Activated T-cell treated with anti-CD3 and anti-CD28 coated beads, Interleukin-2, amount 50 U/mL, for 1 hour (primary cell): ENCODE results near the gene RUSF1.
A peak's percentile ranks its signal among the peaks of the same experiment; 100 is the strongest.
"Not testable (repeated sequence)": the region's sequence is repeated elsewhere in the genome, so short reads cannot be mapped to it uniquely, and the experiment has no call there.

Experiments
- DNase-seq: peaks from one replicate; pipeline ENCODE4 v3.0.0-alpha.2; 2020

The RUSF1 gene

GRCh38 chr16:31507929-31508705 is at the start of gene RUSF1:
RUSF1 (minus strand) TSS chr16:31508391; CDS start chr16:31508373, 18 bp downstream.
- DNase-seq = peak; percentile 80

DNA sequence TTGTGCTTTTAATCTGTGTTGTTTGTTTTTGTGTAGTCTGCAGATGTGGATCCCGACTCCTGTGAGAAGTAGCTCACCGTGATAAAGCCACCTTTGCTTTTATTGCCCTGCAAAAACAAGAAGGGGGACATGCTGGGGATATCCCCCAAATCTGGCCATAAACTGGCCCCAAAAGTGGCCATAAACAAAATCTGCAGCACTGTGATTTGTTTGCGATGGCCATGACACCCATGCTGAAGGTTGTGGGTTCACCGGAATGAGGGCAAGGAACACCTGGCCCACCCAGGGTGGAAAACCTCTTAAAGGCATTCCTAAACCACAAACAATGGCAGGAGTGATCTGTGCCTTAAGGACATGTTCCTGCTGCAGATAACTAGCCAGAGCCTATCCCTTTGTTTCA is 34.6 kb upstream of the RUSF1 start:
- no peak for DNase-seq

GRCh38 chr16:31539762-31540161 is 31.6 kb upstream of the RUSF1 start:
- not testable (repeated sequence) for DNase-seq

- not testable (repeated sequence) for DNase-seq
These were observed 30.0 kb upstream of the RUSF1 start for GRCh38 chr16:31538243-31538598.

DNA sequence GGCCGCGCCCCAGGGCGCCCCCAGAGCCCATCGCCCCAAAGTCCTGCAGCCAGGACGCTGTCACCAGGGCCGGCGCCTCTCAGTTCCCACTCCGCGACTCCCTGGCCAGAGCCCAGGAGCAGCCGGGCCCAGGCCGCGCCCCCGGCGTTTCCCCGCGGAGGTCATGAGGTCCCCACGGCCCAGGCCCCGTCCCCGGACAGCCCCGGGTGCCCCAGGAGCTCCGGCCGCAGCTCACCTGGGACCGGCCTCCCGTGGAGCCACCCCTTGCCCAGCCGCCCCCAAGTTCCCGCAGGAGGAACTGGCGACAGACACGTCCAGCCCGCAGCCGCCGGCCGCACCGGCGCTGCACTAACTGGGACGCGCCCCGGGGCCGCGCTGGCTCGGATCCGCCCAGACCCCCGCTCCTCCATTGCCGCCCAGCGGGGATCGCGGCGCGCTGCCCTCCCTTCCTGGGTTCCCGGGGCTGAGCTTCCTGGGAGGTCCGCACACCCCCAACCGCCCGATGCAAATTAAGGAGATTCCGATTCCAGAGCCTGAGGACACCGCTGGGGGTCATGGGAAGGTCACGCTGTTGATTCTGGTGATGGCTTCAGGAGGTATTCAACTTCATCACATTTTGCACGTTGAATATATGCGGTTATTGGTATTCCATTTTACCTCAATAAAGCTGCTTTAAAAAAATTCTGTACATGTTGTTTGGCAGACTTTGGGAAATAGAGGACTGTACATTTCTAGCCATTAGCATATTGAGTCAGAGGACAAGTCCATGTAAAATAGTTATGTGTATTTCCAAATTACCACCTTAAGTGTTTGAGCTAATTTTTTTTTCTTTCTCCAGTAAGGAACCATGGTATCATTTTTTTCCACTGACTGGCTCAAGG is 29.4 kb upstream of the RUSF1 start:
- DNase-seq = no peak

DNA sequence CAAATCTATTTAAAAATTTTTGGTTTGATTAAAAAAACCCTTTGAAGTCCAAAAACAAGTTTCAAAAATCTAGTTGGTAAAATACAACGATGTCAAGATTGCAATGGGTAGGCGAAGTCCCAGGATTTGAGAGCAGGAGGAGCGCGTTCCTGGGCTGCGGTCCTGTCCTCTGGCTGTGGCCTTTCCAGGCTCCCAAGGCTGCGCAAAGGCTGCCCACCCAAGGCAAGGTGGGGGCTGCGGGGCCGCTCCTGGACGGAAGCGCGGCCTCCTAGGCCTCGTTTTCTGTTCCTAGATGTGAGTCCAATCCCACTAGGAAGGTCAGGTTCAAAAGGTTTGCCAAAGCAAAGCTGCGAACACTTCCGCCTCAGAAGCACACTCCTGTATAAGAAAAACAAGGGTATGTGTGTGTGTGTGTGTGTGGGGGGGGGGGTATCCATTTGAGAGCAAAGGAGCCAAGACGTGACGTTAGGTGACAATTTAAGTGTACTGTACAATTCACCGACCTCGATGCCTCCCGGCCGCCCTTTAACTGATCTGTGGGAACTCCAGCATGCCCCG is 28.7 kb upstream of the RUSF1 start:
- no peak for DNase-seq

GRCh38 chr16:31535737-31536136 is 27.5 kb upstream of the RUSF1 start:
- no peak for DNase-seq

- DNase-seq = no peak
These were observed 24.7 kb upstream of the RUSF1 start for GRCh38 chr16:31532896-31533295.

DNA sequence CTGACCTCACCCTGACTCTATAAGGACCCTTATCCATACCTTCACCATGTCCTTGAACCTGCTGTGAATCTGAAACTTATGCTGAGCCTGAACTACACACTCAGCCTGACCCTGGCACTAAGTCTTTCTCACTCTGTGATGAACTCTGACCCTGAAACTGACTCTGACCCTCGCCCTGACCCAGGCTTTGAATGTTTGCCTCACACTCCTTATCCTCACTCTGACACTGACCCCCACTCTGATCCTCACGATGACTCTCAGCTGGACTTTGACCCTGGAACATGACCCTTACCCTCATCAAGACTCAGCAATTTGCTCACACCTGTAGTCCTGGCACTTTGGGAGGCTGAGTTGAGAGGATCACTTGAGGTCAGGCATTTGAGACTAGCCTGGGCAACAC is 23.9 kb upstream of the RUSF1 start:
- DNase-seq = no peak

GRCh38 chr16:31531096-31531495 is 22.9 kb upstream of the RUSF1 start:
- no peak for DNase-seq

DNA sequence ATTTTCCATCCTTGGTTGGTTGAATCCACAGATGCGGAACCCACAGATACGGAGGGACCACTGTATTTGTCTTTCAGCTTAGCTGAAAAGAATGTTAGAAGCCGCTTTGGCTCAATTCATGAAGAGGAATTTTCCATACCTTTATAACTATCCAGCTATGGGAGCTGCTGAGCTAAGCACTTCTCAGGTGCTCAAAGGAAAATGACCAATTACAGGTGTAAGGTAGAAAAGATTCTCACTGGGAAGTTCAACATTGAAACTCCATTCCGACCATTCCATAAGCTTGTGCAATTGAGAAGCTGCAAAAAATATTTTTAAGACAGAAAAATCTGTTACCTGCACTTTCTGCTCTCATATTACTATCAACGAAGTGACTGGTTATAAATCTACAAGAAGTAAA is 22.2 kb upstream of the RUSF1 start:
- no peak for DNase-seq

- DNase-seq = no peak
These were observed 21.7 kb upstream of the RUSF1 start for GRCh38 chr16:31529937-31530312.

DNA sequence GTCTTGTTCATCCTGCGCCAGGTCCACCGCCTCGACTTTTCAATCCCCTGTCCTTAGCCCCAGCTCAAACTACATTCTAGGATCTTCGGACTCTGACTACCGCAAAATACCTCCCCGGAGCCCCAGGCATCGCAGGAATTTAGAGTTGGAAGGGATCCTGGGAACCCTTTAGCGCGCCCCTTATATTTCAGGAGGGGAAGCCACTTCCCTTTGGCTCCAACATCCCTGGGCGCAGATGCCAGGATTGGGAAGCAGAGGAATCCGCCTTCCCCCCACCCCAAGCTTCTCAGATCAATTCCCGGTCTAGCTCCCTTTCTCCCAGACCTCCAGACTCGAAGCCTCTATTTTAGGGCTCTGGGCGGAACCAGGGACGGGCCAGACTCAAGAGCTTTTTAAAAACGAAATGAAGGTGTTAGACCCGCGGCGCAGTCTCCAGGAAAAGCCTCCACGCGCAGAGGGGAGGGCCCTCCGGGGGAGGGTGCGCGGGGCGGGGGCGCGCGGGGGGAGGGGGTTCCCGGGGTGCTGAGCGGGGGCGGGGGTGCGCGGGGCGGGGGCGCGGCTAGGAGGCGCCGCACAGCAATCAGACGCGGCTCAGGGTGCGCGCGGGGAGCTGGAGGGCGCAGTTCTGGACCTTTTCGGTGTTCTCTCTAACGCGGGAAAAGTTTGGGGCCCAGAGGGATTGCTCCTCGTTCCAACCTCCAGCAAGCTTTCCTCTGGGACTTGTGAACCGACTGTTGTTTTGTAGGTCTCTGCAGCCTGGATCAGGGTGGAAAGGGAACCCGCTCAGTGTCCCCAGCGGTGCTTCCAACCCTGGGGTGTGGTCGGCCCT is 21.1 kb upstream of the RUSF1 start:
- DNase-seq = no peak

DNA sequence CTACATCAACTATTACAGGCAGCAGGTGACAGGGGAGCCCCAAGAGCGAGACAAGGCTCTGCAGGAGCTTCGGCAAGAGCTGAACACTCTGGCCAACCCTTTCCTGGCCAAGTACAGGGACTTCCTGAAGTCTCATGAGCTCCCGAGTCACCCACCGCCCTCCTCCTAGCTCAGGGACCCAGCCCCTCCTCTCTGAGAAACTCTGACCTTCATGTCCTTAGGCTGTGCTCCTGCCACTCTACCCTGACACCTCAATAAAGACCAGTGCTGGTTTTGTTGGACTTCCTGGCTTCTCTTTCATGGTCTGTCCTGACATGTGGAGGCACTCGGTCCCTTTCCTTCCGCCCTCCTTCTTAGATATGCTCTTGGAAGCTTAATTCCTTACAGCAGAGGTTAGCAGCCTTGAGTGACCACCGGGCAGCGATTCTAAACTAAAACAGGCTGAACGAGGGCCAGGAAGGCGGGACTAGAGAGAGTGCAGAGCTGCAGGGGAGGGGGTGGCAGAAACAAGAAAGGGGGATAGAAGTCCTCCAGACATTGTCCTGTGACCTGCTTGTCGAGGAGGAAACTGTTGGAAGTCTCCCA is 20.4 kb upstream of the RUSF1 start:
- no peak for DNase-seq

GRCh38 chr16:31527734-31528274 is 19.6 kb upstream of the RUSF1 start, which contains the start of gene AHSP:
AHSP (plus strand) TSS chr16:31527900; CDS start chr16:31528140, 240 bp downstream.
- DNase-seq = no peak

GRCh38 chr16:31525113-31525512 is 16.9 kb upstream of the RUSF1 start:
- no peak for DNase-seq

DNA sequence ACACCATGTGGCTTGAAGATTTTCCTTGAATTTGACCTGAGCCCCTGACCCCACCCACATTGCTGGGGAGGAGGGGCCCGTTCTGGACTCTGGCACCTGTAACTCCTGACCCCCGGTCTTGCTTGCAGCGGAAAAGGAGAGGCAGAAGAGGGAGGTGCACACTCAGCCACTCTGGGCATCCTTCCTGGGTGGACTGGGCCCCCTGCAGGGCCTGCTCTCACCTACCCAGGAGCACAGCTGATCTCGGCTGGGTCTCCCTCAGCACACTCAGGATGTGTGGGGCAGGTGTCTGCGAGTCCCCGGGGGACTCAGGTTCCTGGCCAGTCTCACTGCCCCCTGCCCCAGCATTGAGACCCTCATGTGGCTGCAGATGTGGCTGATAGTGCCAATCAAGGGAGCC is 15.6 kb upstream of the RUSF1 start:
- not testable (repeated sequence) for DNase-seq

- DNase-seq = no peak
These were observed 13.9 kb upstream of the RUSF1 start for GRCh38 chr16:31522071-31522470.

DNA sequence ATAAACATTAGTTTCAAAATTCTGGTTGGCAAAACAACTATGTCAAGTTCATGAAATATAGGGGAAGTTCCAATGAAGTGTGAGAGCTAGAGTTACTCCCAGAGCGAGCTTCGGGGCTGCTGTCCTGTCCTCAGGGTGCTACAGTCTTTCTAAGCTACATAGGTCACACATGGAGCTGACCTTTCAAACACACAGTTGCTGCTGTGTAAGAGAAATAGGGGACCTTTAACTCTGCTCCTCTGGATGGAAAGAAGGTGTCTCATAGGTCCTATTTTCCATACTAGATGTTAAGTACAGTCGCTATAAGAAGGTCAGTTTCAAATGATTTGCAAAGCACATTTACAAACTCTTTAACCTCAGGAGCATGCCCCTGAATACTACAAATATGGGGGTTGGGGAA is 13.2 kb upstream of the RUSF1 start:
- DNase-seq = no peak

DNA sequence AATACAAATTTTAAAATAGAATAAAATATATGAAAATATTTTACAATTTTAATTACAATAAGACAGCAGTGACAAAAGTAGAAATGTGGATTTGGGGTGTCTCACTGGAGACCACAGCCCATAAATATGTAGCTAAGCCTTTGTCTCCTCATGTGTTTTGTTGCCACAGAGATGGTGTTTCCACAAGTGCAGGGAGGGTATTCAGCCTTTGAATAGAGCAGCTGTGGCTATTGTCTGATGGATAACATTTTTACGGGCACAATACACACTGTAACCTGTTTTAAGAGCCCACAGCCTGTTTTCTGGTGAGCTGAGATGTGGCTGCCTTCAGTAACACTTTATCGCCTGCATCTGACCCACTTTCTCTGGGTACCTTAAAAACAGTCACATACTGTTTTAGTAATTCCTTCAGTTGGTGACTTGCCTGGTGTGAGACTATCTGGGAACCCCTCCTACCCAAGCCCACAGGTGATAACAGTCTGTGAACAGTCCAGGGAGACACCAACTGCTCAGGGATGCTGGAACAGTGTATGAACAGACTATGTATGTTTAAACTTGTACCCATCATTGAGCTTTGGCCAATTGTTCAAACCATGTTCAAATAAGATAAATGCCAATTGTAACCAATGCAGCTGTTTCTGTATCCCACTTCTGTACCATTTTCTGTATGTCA is 11.7 kb upstream of the RUSF1 start:
- DNase-seq = no peak

GRCh38 chr16:31517800-31518402 is 9.7 kb upstream of the RUSF1 start:
- DNase-seq = no peak
